Endothelial cell (in vitro differentiated cells): ENCODE data around the gene ADPRHL1. TPM values are rescaled to one million over a fixed set of nuclear protein-coding genes. Genes with fewer than 3 reads are reported as not detected.

ENCODE experiments used
- DNase-seq: peaks from one replicate; pipeline ENCODE4 v3.0.0; 2021; ENCODE audit warnings: low spot score
- H3K27ac Mint-ChIP-seq: one replicate; pipeline ENCODE4 v1.8.0; 2021; ENCODE audit warnings: mixed read lengths, inconsistent platforms; ENCODE audit not compliant: unreplicated experiment
- H3K27me3 Mint-ChIP-seq: one replicate; pipeline ENCODE4 v1.8.0; 2021; ENCODE audit warnings: mild to moderate bottlenecking, moderate library complexity, mixed read lengths, inconsistent platforms; ENCODE audit not compliant: unreplicated experiment
- H3K36me3 Mint-ChIP-seq: one replicate; pipeline ENCODE4 v1.8.0; 2021; ENCODE audit warnings: mild to moderate bottlenecking, low read depth, mixed read lengths, inconsistent platforms; ENCODE audit not compliant: unreplicated experiment
- H3K4me1 Mint-ChIP-seq: one replicate; pipeline ENCODE4 v1.8.0; 2021; ENCODE audit warnings: mild to moderate bottlenecking, mixed read lengths, inconsistent platforms; ENCODE audit not compliant: unreplicated experiment
- H3K4me3 Mint-ChIP-seq: one replicate; pipeline ENCODE4 v1.8.0; 2021; ENCODE audit warnings: mild to moderate bottlenecking, mixed read lengths, inconsistent platforms; ENCODE audit not compliant: unreplicated experiment
- H3K9me3 Mint-ChIP-seq: one replicate; pipeline ENCODE4 v1.8.0; 2021; ENCODE audit warnings: mixed read lengths, inconsistent platforms; ENCODE audit not compliant: unreplicated experiment
- total RNA-seq: library from RNA; stranded (reverse); fragmentation: NEBNext Ultra II Directional; extraction: Animal tissue kit (Norgen Biotek cat#: 25700); gene quantifications from one replicate; pipeline ENCODE4 v1.2.1, GENCODE V29; 2021; ENCODE audit not compliant: unreplicated experiment
- TF ChIP-seq, protein P1 (sequence below): fragments of 200-600 bp; sonication (generic); IDR thresholded peaks from one replicate; pipeline ENCODE4 v1.5.0; 2021; ENCODE audit warnings: antibody characterized with exemption; ENCODE audit not compliant: unreplicated experiment

ADPRHL1 gene
- total RNA-seq, 1 donor from 2014 or later = 1.5 TPM

DNA sequence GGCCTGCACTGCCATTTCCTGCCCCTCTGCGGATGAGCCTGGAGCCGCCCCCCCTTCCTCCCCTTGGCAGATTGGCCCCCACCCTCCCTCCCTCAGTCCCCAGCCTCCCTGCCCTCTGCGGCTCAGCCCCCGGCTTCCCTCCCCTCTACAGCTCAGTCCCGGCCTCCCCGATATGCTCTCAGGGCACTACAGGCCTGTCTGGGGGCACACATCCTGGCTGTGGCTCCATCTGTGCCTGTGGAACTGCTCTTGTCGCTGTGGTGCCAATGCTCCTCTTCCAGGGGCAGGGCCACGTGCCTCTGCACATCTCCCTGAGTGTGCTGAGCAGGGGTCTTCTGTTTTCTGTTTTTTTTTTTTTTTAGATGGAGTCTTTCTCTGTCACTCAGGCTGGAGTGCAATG, 39.0 kb downstream of the ADPRHL1 start:
- TF ChIP-seq, protein P1, sequence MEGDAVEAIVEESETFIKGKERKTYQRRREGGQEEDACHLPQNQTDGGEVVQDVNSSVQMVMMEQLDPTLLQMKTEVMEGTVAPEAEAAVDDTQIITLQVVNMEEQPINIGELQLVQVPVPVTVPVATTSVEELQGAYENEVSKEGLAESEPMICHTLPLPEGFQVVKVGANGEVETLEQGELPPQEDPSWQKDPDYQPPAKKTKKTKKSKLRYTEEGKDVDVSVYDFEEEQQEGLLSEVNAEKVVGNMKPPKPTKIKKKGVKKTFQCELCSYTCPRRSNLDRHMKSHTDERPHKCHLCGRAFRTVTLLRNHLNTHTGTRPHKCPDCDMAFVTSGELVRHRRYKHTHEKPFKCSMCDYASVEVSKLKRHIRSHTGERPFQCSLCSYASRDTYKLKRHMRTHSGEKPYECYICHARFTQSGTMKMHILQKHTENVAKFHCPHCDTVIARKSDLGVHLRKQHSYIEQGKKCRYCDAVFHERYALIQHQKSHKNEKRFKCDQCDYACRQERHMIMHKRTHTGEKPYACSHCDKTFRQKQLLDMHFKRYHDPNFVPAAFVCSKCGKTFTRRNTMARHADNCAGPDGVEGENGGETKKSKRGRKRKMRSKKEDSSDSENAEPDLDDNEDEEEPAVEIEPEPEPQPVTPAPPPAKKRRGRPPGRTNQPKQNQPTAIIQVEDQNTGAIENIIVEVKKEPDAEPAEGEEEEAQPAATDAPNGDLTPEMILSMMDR = no peak
- no peak overlapping the region for H3K4me3 Mint-ChIP-seq
- H3K27ac Mint-ChIP-seq = no peak overlapping the region
- H3K4me1 Mint-ChIP-seq = peaks cover under 1% of the 10 kb centered on the region
- peaks cover 6% of the 10 kb centered on the region for H3K27me3 Mint-ChIP-seq
- peaks cover 2% of the 10 kb centered on the region for H3K36me3 Mint-ChIP-seq
- H3K9me3 Mint-ChIP-seq = no peaks in the 10 kb centered on the region
- no peak for DNase-seq

DNA sequence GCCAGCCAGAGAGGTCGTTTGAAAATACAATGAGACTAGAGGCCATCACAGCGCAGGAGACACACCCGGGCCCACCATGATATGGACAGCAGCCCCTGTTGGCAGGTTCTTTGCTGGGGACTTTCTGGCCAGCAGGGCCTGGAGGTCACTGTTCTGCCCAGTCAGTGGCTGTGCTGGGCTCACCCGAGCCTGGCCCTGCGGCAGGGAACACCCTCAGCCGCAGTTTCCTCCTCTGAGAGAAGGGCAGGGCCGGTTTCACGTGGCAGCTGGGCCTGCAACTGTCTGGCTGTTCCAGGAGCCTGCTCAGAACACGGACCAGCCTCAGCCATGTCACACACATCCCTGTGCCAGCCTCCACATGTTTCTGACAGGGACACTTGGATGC, 39.4 kb downstream of the ADPRHL1 start:
- no peak overlapping the region for H3K27ac Mint-ChIP-seq
- peaks cover 6% of the 10 kb centered on the region for H3K27me3 Mint-ChIP-seq

DNA sequence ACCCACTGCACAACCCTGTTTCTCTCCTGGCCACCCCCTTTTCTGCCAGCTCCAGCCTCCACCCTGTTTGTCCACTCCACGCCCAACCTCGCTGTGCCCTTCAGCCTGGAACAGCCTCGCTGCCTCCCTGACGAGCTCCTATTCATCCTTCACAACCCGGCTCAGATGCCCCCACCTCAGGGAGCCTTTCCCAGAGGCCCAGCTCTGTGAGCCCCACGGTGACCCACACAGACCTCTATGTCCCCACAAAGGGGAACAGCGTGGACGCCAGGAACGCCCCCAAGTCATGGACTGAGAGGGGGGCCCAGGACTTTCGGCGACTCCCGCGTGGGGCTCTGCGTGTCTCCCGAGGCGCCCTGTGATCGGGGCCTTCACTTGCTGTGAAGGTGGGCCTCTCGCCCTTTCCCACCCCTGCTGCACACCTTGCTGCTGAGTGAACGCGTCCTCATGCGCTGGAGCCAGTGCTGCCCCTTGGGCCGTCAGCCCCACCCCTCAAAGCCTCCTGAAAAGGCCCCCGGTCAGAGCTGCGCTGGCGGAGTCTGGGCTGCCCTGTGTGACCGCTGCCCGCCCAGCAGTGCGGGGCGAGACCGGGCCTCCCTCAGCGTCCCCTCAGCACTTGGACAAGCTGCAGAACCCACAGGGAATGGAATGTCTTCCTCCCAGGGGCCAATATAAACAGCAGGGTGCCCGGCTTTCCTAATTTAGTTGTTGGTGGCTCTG, 40.0 kb downstream of the ADPRHL1 start:
- H3K27me3 Mint-ChIP-seq = peaks cover 6% of the 10 kb centered on the region
- peak overlapping the region; percentile 42 for H3K4me3 Mint-ChIP-seq
- no peaks in the 10 kb centered on the region for H3K9me3 Mint-ChIP-seq
- TF ChIP-seq, protein P1 = no peak
- no peak overlapping the region for H3K27ac Mint-ChIP-seq
- H3K36me3 Mint-ChIP-seq = no peaks in the 10 kb centered on the region
- DNase-seq = no peak
- peaks cover 4% of the 10 kb centered on the region for H3K4me1 Mint-ChIP-seq

More for the DNA sequence above, 39.4 kb downstream of the ADPRHL1 start:
- no peaks in the 10 kb centered on the region for H3K9me3 Mint-ChIP-seq
- H3K4me1 Mint-ChIP-seq = peaks cover 4% of the 10 kb centered on the region
- no peak overlapping the region for H3K4me3 Mint-ChIP-seq
- H3K36me3 Mint-ChIP-seq = no peaks in the 10 kb centered on the region
- DNase-seq = no peak
- TF ChIP-seq, protein P1 = no peak

DNA sequence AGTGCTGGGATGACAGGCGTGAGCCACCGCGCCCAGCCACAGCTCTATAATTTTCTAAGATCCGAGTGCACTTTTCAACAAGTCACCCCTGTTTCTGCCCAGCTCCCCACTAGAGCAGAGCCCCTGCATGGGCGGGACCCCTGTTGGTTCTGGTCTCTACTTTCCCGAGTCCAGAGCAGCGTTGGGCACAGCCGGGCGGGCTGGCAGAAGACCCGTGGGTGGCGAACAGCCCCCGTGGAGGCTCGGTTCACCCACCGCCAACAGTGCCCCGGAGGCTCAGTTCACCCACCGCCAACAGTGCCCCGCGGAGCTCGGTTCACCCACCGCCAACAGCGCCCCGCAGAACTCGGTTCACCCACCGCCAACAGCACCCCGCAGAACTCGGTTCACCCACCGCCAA, 40.8 kb downstream of the ADPRHL1 start:
- DNase-seq = no peak
- TF ChIP-seq, protein P1 = no peak
- Mint-ChIP-seq H3K4me1 (peaks cover 4% of the 10 kb centered on the region), H3K27ac (no peak overlapping the region), H3K27me3 (peaks cover 10% of the 10 kb centered on the region), H3K9me3 (no peaks in the 10 kb centered on the region), H3K4me3 (no peak overlapping the region), H3K36me3 (no peaks in the 10 kb centered on the region)

DNA sequence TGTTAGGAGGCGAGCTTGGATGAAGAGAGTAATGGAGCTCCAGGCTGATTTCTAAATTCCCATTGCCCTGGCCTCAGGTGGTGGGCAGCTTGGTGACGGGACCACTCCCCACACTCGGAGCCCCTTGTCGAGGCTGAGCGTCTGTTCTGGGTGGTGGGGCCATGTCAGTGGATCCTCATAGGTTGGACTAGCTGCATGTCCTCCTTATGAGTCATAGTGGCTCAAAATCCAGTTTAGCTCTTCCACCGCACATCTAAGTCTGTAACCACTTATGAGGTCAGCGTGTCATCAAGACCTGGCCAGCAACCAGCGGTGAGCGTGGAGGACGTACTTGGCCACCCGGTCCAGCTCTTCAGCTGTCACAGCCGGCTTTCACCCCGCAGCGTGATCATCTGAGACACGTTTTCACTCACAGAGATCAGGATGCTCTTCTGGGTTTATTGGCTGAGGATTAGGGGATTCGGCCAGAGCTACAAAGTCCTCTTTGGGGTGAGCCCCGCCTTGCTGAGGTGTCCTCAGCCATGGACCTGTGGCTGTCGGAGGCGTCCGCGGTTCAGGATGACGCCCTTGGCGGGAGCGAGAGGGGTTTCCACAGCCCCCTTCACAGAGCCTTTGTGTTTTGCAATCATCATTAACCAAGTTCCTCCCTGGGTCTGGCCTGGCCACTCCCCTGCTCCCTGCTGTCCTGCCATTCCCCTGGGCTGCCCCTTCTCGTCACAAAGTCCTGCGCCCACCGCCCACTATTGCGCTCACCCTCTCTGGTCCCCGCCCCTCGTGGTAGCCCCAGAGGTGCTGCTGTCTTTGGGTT, 41.9 kb downstream of the ADPRHL1 start:
- H3K27ac Mint-ChIP-seq = no peak overlapping the region

More for the DNA sequence above, 41.9 kb downstream of the ADPRHL1 start:
- Mint-ChIP-seq H3K4me3 (no peak overlapping the region), H3K27me3 (peaks cover 10% of the 10 kb centered on the region), H3K9me3 (no peaks in the 10 kb centered on the region), H3K4me1 (peaks cover 4% of the 10 kb centered on the region), H3K36me3 (no peaks in the 10 kb centered on the region)
- DNase-seq = no peak
- TF ChIP-seq, protein P1 = no peak
